HG02678 (cell line): ENCODE data around the gene FBXO10.

Experiments
- ATAC-seq: cut with Tn5 transposase; IDR thresholded peaks from one replicate; pipeline ENCODE4 v1.9.1; 2021; ENCODE audit warnings: mild to moderate bottlenecking, moderate library complexity; ENCODE audit not compliant: unreplicated experiment

Gene FBXO10

GRCh38 chr9:37596504-37596903 is 20.3 kb upstream of the FBXO10 start:
- ATAC-seq: no peak

GRCh38 chr9:37593883-37594448 is 17.8 kb upstream of the FBXO10 start:
- ATAC-seq: no peak

DNA sequence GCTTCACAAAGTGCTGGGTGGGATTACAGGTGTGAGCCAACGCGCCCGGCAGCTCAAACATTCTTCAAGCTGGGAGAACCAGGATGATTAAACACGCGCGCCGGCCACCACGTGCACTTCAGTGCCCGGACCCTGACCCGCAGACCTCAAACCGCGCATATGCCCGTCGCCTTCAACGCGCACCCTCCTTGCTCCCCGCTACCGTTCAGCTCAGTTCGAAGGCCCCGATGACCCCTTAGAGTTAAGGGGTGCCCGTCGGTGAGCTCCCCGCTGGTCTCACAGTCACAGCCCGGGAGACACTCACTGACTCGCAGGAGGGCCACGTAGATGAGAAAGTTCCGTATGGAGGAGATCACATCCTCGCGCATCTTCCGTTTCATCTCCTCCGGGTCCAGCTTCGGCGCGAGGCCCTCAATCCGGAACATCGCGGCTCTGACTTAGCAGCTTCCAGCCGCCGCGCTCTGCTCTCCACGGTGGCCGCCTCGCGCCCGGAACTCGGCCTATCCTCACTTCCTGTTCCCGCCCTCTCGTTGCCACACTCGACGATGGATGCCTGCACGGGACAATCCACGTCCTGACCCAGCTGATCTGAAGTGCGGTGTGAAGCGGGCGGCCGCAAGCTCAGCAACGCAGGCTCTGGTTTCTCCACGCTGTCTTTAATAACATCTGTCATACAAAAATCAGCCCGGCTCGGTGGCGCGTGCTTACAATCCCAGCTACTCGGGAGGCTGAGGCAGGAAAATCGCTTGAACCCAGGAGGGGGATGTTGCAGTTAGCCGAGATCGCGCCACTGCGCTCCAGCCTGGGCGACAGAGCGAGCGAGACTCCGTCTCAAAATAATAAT is 16.1 kb upstream of the FBXO10 start, which contains the start of gene TOMM5:
TSS of gene TOMM5 (minus strand) at position 490 of the 844 bp plus-strand sequence. CDS start at position 425, 65 bp downstream.
- ATAC-seq: peak; percentile 91

- ATAC-seq: no peak
Observed at GRCh38 chr9:37587521-37587920, 11.3 kb upstream of the FBXO10 start.

- no peak for ATAC-seq
Observed at GRCh38 chr9:37583522-37584121, 7.4 kb upstream of the FBXO10 start.

DNA sequence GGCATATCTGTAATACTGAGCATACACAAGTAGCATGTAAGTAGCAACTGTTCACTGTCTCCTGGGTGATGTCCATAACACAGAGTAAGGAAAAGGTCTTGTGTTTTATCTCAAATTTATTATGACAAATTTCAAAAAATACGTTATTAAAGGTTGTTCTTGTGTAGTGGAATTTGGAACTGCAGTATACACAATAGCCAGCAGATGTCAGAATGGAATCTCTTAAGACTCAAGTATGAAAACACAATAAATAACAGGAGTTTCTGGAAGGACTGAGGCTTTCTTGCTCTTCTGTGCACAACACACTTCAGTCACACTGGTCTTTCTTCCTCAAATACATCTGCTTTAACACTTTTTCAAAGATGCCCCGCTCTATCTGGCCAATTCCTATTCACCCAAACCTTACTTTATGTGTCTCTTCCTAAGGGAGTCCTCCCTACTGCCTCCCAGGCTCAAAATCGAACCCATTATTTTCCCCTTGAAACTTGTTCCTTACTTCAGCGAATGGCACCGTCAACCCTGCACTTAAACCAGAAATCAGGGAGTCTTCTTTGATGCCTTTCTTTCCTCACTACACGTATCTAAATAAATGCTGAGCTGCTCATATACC is 6.5 kb upstream of the FBXO10 start:
- ATAC-seq: no peak

- ATAC-seq: peak; percentile 58
Observed at GRCh38 chr9:37575511-37575914, 667 bp downstream of the FBXO10 start.

DNA sequence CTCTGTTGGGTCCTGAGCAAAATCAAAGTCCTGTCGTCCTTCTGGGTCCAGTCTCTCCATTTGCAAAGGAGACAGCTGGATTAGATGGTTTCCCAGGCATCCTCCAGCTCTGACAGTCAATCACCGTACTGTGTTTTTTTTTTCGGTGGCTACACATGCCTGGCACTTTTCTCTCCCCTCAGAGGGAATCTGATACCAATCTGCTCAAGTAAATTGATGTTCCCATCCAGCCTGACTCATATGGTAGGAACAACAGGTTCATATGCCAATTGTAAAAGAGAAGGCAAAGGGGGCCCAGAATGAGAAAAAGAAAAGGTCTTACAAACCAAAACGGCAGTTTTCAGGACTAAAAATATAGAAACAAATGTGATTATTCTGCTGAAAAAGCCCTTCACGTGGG is 1.2 kb downstream of the FBXO10 start:
- ATAC-seq: no peak

DNA sequence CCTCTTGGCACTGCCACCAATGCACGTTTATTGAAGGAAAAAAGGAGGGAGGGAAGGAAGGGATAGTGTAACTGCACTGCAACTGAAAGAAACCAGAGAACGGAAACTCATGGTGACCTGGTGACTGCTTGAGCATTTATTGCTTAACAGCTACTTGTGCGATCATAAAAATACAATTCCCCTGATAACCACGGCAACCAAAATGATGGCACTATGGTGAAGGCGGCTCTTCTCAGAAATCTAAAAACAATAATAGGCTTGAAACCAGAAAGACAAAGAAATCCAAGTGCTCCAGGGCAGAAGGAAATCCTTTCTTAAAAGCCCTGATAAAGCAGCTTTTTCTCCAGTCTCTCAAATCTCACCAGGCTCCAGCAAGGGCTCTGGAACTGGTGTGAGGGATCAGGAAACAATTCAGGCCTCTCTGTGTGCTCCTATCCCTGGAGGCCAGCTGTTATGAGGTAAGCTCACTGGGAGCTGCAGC is 1.9 kb downstream of the FBXO10 start:
- ATAC-seq: no peak

- ATAC-seq: no peak
Observed at GRCh38 chr9:37571282-37571681, 4.9 kb downstream of the FBXO10 start.

DNA sequence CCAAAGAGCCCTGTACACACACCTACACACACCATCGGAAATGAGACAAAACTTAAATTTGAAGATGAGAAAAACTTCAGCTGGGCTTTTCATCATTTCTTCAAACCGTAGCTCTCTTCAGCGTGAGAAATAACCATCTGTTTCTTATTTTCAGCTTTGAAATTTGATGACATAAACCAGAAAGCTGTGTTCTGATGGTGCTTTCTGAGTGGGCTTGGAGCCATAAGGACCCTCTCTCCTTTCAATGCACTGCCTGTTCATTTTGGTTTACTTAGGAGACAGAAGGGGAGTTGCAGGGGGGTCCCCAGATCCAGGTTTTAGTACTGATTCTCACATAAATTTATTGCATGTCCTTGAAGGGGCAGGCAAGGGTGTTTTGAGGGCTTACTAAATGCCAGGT is 9.5 kb downstream of the FBXO10 start:
- ATAC-seq: no peak

GRCh38 chr9:37565661-37566618 is 10.2 kb downstream of the FBXO10 start:
- ATAC-seq: peak; percentile 78

DNA sequence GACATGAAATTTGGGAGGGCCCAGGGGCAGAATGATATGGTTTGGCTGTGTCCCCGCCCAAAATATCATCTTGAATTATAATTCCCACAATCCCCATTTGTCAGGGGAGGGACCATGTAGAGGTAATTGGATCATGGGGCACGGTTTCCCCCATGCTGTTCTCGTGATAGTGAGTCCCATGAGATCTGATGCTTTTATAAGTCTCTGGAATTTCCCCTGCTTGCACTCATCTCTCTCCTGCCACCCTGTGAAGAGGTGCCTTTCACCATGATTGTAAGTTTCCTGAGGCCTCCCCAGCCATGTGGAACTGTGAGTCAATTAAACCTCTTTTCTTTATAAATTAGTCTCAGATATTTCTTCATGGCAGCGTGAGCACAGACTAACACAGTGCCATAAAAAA is 11.3 kb downstream of the FBXO10 start:
- no peak for ATAC-seq

DNA sequence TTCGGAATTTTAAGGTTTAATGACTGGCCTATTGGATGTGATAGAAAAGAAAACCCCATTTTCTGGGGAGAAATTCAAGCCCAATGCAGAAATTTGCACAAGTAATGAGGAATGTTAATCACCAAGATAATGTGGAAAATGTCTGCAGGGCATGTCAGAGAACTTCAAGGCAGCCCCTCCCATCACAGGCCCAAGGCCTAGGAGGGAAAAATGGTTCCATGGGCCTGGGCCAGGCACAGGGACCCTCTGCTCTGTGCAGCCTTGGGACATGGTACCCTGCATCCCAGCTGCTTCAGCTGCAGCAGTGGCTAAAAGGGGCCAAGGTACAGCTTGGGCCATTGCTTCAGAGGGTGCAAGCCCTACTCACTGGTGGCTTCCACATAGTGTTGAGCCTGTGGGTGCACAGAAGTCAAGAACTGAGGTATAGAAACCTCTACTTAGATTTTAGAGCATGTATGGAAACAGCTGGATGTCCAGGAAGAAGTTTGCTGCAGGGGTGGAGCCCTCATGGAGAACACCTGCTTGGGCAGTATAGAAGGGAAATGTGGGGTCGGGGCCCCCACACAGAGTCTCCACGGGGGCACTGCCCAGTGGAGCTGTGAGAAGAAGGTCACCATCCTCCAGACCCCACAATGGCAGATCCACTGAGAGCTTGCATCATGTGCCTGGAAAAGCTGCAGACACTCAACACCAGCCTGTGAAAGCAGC is 12.2 kb downstream of the FBXO10 start:
- ATAC-seq: no peak

GRCh38 chr9:37562826-37563225 is 13.4 kb downstream of the FBXO10 start:
- ATAC-seq: no peak

DNA sequence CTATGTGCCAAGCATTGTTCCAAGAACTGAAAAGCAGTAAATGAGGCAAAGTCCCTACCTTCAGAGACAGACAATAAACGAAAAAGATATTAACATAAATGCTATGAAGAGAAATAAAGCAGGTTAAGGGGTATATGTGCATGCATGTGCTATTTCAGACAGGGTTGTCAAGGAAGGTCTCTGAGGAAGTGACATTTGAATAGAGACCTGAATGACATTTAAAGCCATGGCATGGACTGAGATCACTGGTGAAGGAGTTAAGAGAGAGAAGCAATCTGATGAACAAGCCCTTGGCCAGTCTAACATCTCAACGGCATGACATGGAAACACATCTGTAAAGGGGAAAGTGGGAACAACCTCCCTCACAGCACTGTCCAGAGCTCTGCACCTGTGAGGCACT is 14.5 kb downstream of the FBXO10 start:
- no peak for ATAC-seq

DNA sequence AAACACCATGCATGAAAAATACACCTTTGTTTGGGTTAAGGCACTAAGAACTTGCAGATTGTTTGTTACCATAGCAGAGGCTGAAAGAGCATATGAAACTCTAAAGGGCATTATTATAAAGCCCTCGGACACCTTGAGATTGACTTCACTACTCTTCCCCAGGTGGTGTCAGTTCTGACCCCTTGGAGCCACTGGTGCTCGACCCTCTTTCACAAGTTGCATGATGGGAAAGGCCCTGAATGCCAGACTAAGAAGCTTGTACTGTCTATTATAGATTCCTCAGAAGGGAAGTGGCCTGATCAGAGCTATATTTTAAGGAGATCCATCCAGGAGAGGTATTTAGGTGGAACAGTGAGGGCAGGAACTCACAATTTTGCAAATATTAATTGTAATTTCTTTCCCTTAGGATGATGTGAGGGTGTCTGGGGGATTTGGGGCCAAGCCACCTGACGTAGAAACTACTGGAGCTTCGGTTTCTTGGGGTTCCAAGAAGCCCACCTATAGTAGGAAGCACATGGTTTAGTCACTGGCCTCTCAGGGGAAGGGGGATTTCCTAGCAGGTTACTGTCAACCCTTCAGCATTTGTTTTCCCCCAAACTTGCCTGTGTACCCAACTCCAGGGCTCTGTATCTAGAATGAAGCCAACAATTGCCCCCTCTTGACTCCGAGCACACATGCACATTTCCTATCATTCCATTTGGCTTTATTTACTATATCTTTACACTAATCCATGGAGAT is 16.2 kb downstream of the FBXO10 start:
- ATAC-seq: no peak

GRCh38 chr9:37559125-37559524 is 17.1 kb downstream of the FBXO10 start:
- ATAC-seq: no peak

- ATAC-seq: no peak
Observed at GRCh38 chr9:37555786-37556185, 20.4 kb downstream of the FBXO10 start.
